ENCODE measurements around the gene RAB37.

GRCh38 chr17:74750327-74751069, 13.4 kb downstream of the RAB37 start:
- TF ChIP-seq CTCF (IDR thresholded peaks at IDR 0.05), result no peak
- no peak for TF ChIP-seq POLR2AphosphoS5 (IDR thresholded peaks at IDR 0.05; ENCODE audit: low read depth, low read length)
- TF ChIP-seq, protein P1, sequence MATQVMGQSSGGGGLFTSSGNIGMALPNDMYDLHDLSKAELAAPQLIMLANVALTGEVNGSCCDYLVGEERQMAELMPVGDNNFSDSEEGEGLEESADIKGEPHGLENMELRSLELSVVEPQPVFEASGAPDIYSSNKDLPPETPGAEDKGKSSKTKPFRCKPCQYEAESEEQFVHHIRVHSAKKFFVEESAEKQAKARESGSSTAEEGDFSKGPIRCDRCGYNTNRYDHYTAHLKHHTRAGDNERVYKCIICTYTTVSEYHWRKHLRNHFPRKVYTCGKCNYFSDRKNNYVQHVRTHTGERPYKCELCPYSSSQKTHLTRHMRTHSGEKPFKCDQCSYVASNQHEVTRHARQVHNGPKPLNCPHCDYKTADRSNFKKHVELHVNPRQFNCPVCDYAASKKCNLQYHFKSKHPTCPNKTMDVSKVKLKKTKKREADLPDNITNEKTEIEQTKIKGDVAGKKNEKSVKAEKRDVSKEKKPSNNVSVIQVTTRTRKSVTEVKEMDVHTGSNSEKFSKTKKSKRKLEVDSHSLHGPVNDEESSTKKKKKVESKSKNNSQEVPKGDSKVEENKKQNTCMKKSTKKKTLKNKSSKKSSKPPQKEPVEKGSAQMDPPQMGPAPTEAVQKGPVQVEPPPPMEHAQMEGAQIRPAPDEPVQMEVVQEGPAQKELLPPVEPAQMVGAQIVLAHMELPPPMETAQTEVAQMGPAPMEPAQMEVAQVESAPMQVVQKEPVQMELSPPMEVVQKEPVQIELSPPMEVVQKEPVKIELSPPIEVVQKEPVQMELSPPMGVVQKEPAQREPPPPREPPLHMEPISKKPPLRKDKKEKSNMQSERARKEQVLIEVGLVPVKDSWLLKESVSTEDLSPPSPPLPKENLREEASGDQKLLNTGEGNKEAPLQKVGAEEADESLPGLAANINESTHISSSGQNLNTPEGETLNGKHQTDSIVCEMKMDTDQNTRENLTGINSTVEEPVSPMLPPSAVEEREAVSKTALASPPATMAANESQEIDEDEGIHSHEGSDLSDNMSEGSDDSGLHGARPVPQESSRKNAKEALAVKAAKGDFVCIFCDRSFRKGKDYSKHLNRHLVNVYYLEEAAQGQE (IDR thresholded peaks at IDR 0.05; ENCODE audit: insufficient read depth in 1 of 2, low read depth in 2 of 2, low read length in 1 of 2), result 0 out of 4 replicates have a peak, but pooled peaks of 1 of the 2 experiments have one; percentile 48
- TF ChIP-seq TCF7L2 (IDR thresholded peaks at IDR 0.05; ENCODE audit: low read depth, low read length), result no peak
